Inflammatory macrophage treated with lipopolysaccharide for 1 hour (primary cell): ENCODE results near the gene KMT2D.

ENCODE experiments used
- DNase-seq, 2 donors: peaks; one replicate each; pipeline ENCODE4 v3.0.0-alpha.2; 2020 to 2022

The KMT2D gene

GRCh38 chr12:49032679-49033447 is 27.7 kb downstream of the KMT2D start:
- DNase-seq, result no peak

- DNase-seq, result no peak
Measured at GRCh38 chr12:49032276-49032675, 28.3 kb downstream of the KMT2D start.

GRCh38 chr12:49031573-49032161 is 28.9 kb downstream of the KMT2D start:
- DNase-seq, result no peak

GRCh38 chr12:49030714-49031572 is 29.7 kb downstream of the KMT2D start:
- DNase-seq, result no peak

- DNase-seq, result no peak
Measured at GRCh38 chr12:49030119-49030518, 30.5 kb downstream of the KMT2D start.

- DNase-seq, result no peak
Measured at GRCh38 chr12:49028666-49029275, 31.8 kb downstream of the KMT2D start.

- DNase-seq, result peak; percentile 40 to 57
Measured at GRCh38 chr12:49027846-49028555, 32.6 kb downstream of the KMT2D start.

GRCh38 chr12:49026678-49027480 is 33.7 kb downstream of the KMT2D start:
- DNase-seq, result no peak

- no peak for DNase-seq
Measured at GRCh38 chr12:49026101-49026500, 34.5 kb downstream of the KMT2D start.

GRCh38 chr12:49025463-49025862 is 35.1 kb downstream of the KMT2D start:
- DNase-seq, result no peak

GRCh38 chr12:49024543-49024942 is 36.1 kb downstream of the KMT2D start:
- DNase-seq, result no peak

- no peak for DNase-seq
Measured at GRCh38 chr12:49023812-49024211, 36.8 kb downstream of the KMT2D start.

- no peak for DNase-seq
Measured at GRCh38 chr12:49022558-49023178, 37.9 kb downstream of the KMT2D start.

- no peak for DNase-seq
Measured at GRCh38 chr12:49021292-49021915, 39.2 kb downstream of the KMT2D start.

GRCh38 chr12:49020441-49020840 is 40.2 kb downstream of the KMT2D start:
- no peak for DNase-seq

- peak; percentile 50 to 69 for DNase-seq
Measured at GRCh38 chr12:49019443-49020324, 40.9 kb downstream of the KMT2D start.

- DNase-seq, result no peak
Measured at GRCh38 chr12:49019120-49019430, 41.5 kb downstream of the KMT2D start.

GRCh38 chr12:49018261-49019119 is 42.1 kb downstream of the KMT2D start, which contains the start of gene PRKAG1:
Gene PRKAG1 (minus strand): TSS chr12:49018776. CDS start chr12:49018740, 36 bp downstream.
- DNase-seq, result peak; percentile 96

- DNase-seq, result peak; percentile 48 to 71
Measured at GRCh38 chr12:49017891-49018260, 42.7 kb downstream of the KMT2D start.
